GM12892 (cell line): ENCODE results near the gene LMNB1.

Experiments used
- POLR2A ChIP-seq: IDR thresholded peaks from 2 replicates; pipeline ENCODE4 v1.6.1; 2011; ENCODE audit warnings: low read depth, low read length, control low read depth
- POLR2AphosphoS5 ChIP-seq: IDR thresholded peaks from 2 replicates; pipeline ENCODE4 v1.6.1; 2011; ENCODE audit warnings: low read depth, low read length, control low read depth
- TAF1 ChIP-seq: IDR thresholded peaks from 2 replicates; pipeline ENCODE4 v1.6.1; 2011; ENCODE audit warnings: low read depth, mild to moderate bottlenecking, control low read depth, low read length, borderline replicate concordance

- TF ChIP-seq POLR2A: no peak
- no peak for TF ChIP-seq TAF1
- no peak for TF ChIP-seq POLR2AphosphoS5
These were observed 78.3 kb downstream of the LMNB1 start for GRCh38 chr5:126855266-126855665.
